K562 (cell line): ENCODE results near the gene GPR179. TPM values are rescaled to one million over a fixed set of nuclear protein-coding genes. Genes with fewer than 3 reads are reported as not detected.

ENCODE experiments used
- ATAC-seq: fragments of 200-7000 bp; cut with Tn5 transposase; 3 replicates; pipeline ENCODE4 v1.9.1; 2020; ENCODE audit warnings: moderate library complexity
- BruUV-seq: library from RNA; stranded (reverse); fragments of 400-500 nt; replicated peaks from 2 replicates; lab custom pipeline; 2021; lab: Mats Ljungman, UMichigan
- CTCF ChIA-PET: fragments of 300-600 bp; formaldehyde crosslinking; extraction: SDS; loops from one replicate; lab custom pipeline; 2021; ENCODE audit warnings: low intra/inter-chr PET ratio; lab: Yijun Ruan, JAX
- POLR2A ChIA-PET: fragments of 300-600, 350-650 bp; sonication (Branson Sonifier 250); formaldehyde crosslinking; extraction: SDS; loops from one replicate; lab custom pipeline; 2021; ENCODE audit warnings: antibody characterized with exemption, inconsistent platforms; lab: Yijun Ruan, JAX
- DNase-seq, 4 experiments: peaks; one replicate each; pipeline versions ENCODE4 v3.0.0 to v3.0.0-alpha.2; 2011 to 2018; ENCODE audit warnings: low spot score in 3 of 4, mixed read lengths in 3 of 4; ENCODE audit errors: extremely low read depth in 1 of 4
- FAIRE-seq: peaks from 2 replicates; lab custom pipeline; 2011; peaks lifted over from hg19 to GRCh38; lab: Jason Lieb, UNC
- H2AFZ ChIP-seq: 2 replicates; pipeline ENCODE4 v1.6.0; 2011; ENCODE audit warnings: low read depth, low read length, control low read depth, inconsistent platforms
- H3K27ac ChIP-seq: fragments of 200-600 bp; 3 replicates; pipeline ENCODE4 v1.8.0; 2011; ENCODE audit warnings: low read depth, mild to moderate bottlenecking, control low read depth, inconsistent platforms, low read length, moderate library complexity, mixed read lengths; ENCODE audit errors: extremely low read depth
- H3K27me3 ChIP-seq, 2 experiments: fragments of 300-600 bp in 1 of 2; 2 replicates in 1 of 2; 3 replicates in 1 of 2; pipeline versions ENCODE4 v1.6.0 to v1.8.0; 2011; ENCODE audit warnings: inconsistent platforms in 2 of 2, low read length in 2 of 2, mild to moderate bottlenecking in 1 of 2, mixed read lengths in 1 of 2, moderate library complexity in 1 of 2; ENCODE audit not compliant: control insufficient read depth in 2 of 2, insufficient read depth in 2 of 2
- H3K36me3 ChIP-seq: fragments of 300-600 bp; 3 replicates; pipeline ENCODE4 v1.8.0; 2011; ENCODE audit warnings: mild to moderate bottlenecking, low read length, inconsistent platforms; ENCODE audit not compliant: control insufficient read depth, insufficient read depth
- H3K4me1 ChIP-seq, 2 experiments: fragments of 200-600 bp in 1 of 2; replicated peaks in 1 of 2; 2 replicates in 1 of 2; 3 replicates in 1 of 2; pipeline versions ENCODE4 v1.5.1 to v1.8.0; 2011; ENCODE audit warnings: inconsistent platforms in 2 of 2, low read length in 2 of 2, mild to moderate bottlenecking in 1 of 2, mixed read lengths in 1 of 2, moderate library complexity in 1 of 2; ENCODE audit not compliant: control insufficient read depth in 2 of 2, insufficient read depth in 2 of 2
- H3K4me2 ChIP-seq: 2 replicates; pipeline ENCODE4 v1.6.1; 2011; ENCODE audit warnings: low read length, control low read depth, inconsistent platforms, mixed read lengths; ENCODE audit not compliant: insufficient read depth
- H3K4me3 ChIP-seq: fragments of 200-600 bp; sonication (generic), shearing (Covaris generic); 2 replicates; pipeline ENCODE4 v1.5.1; 2016; ENCODE audit warnings: control low read depth, inconsistent platforms
- H3K79me2 ChIP-seq: fragments of 200-600 bp; 3 replicates; pipeline ENCODE4 v1.8.0; 2011; ENCODE audit warnings: low read length, inconsistent platforms; ENCODE audit not compliant: control insufficient read depth, insufficient read depth
- H3K9ac ChIP-seq, 2 experiments: 2 replicates each; pipeline versions ENCODE4 v1.6.0 to v1.6.1; 2011; ENCODE audit warnings: low read depth in 2 of 2, low read length in 2 of 2, control low read depth in 1 of 2, inconsistent platforms in 1 of 2, mild to moderate bottlenecking in 1 of 2, mixed read lengths in 1 of 2; ENCODE audit not compliant: insufficient read depth in 1 of 2
- H3K9me1 ChIP-seq: one replicate; pipeline ENCODE4 v1.6.0; 2011; ENCODE audit warnings: inconsistent platforms, mild to moderate bottlenecking, low read length, moderate library complexity; ENCODE audit not compliant: control insufficient read depth, insufficient read depth
- H3K9me3 ChIP-seq: replicated peaks from 2 replicates; pipeline ENCODE4 v1.5.1; 2011; ENCODE audit warnings: low read depth, low read length, inconsistent platforms; ENCODE audit not compliant: control insufficient read depth, insufficient read depth
- H4K20me1 ChIP-seq: replicated peaks from 2 replicates; pipeline ENCODE4 v1.6.1; 2011; ENCODE audit warnings: low read length, inconsistent platforms, mixed read lengths; ENCODE audit not compliant: control insufficient read depth, insufficient read depth
- ARID3B ChIP-seq: fragments of 250-450 bp; sonication (Bioruptor Pico); IDR thresholded peaks from 2 replicates; pipeline ENCODE4 v1.4.0; 2020; ENCODE audit warnings: borderline replicate concordance
- CREB5 ChIP-seq: fragments of 250-450 bp; sonication (Bioruptor Pico); IDR thresholded peaks from 2 replicates; pipeline ENCODE4 v1.5.0; 2020; ENCODE audit warnings: mild to moderate bottlenecking
- ELF1 ChIP-seq: fragments of 200-800 bp; sonication (Bioruptor generic); IDR thresholded peaks from 2 replicates; pipeline ENCODE4 v1.6.1; 2016; ENCODE audit warnings: missing genetic modification characterization, missing compliant biosample characterization
- SNIP1 ChIP-seq: fragments of 450-650 bp; IDR thresholded peaks from 2 replicates; pipeline ENCODE4 v1.7.1; 2017; ENCODE audit warnings: low read depth, mild to moderate bottlenecking
- THAP7 ChIP-seq: fragments of 250-450 bp; sonication (Bioruptor Pico); IDR thresholded peaks from 2 replicates; pipeline ENCODE4 v1.5.0; 2021
- WGBS: fragments of 100-300 bp; shearing (Covaris generic); methylation state at CpG from one replicate; pipeline ENCODE4 v1.1.6; 2016; ENCODE audit warnings: low coverage, mixed read lengths; ENCODE audit not compliant: insufficient coverage; ENCODE audit errors: missing lambda C conversion rate; 5-methylcytosine and 5-hydroxymethylcytosine counted together
- in situ Hi-C: fragments of 300-500 bp; cut with MboI; formaldehyde crosslinking; loops from 4 replicates; pipeline ENCODE4 v1.15.0; 2018; ENCODE audit warnings: inconsistent platforms, mixed read lengths
- intact Hi-C: fragments of 100-400 bp; cut with micrococcal nuclease; formaldehyde crosslinking; loops from 2 replicates; pipeline ENCODE4 v1.14.2; 2022
- polyA plus RNA-seq, 8 experiments: library from polyadenylated mRNA; depleted of rRNA in 4 of 8; stranded (reverse) in 5 of 8; unstranded in 3 of 8; fragments of >200 nt; fragmentation: Nextera tagmentation in 2 of 8; fragmentation: Illumina TruSeq in 1 of 8; extraction: Ambion mirVana in 2 of 8; extraction: Trizol in 1 of 8; gene quantifications; 2 replicates each; pipeline versions ENCODE4 v1.2.1 to v1.2.3, GENCODE V29; 2011 to 2014; ENCODE audit warnings: inconsistent platforms in 1 of 8, missing spikeins in 1 of 8
- total RNA-seq, 7 experiments: library from RNA; depleted of rRNA in 6 of 7; stranded (reverse); fragments of >200 nt in 6 of 7; fragmentation: Illumina TruSeq in 2 of 7; extraction: Trizol in 2 of 7; gene quantifications; 2 replicates each; pipeline versions ENCODE4 v1.2.1 to v1.2.3, GENCODE V29; 2011 to 2021; ENCODE audit warnings: low replicate concordance in 1 of 7

GPR179 gene
- total and polyA plus RNA-seq, 9 of the 15 experiments (the other 6 are each of a cell fraction or from before 2014, with no cell fraction given), result not detected

GRCh38 chr17:38345743-38346142 is 2.0 kb upstream of the GPR179 start:
- Histone ChIP-seq H2AFZ (no peak overlapping the region), H3K79me2 (no peaks in the 10 kb centered on the region), H3K9me1 (no peaks in the 10 kb centered on the region), H3K4me2 (no peak overlapping the region), H3K4me1 (peaks cover 3 to 7% of the 10 kb centered on the region in 2 experiments; a peak in 2 of 5 replicates), H3K4me3 (no peak overlapping the region), H3K9ac (no peak overlapping the region), H3K36me3 (no peaks in the 10 kb centered on the region), H3K27me3 (peaks cover 19 to 43% of the 10 kb centered on the region in 2 experiments; a peak in 4 of 5 replicates), H3K27ac (no peak overlapping the region), H4K20me1 (peaks cover 9% of the 10 kb centered on the region; the same call in 1 of the 2 replicates)
- DNase-seq (no peak), FAIRE-seq (no peak), ATAC-seq (no peak)
- WGBS, result 36% methylated on average over 7 of the region's 7 CpGs
- BruUV-seq, result no TSS peak
- ChIA-PET CTCF (no interaction called here), POLR2A (interaction anchor here (1.2 kb wide), 1 partner anchor 17 kb away, joined by 3 read pairs; no protein-coding TSS in a partner anchor)
- intact Hi-C loops (no loop called here), in situ Hi-C loops (loop anchor here (5.0 to 10.0 kb wide), 2 partner anchors 67 to 129 kb away; no protein-coding TSS in a partner anchor)
- TF ChIP-seq CREB5, result no peak
- TF ChIP-seq ARID3B, result no peak
- no peak for TF ChIP-seq ELF1 (tag)
- TF ChIP-seq THAP7 (CRISPR knock-in tag), result no peak
- TF ChIP-seq SNIP1, result no peak
- TF ChIP-seq, all 486 proteins: peak for 0
- no peaks in the 10 kb centered on the region for H3K9me3 ChIP-seq
